ENCODE results near the gene CNNM3. TPM values are rescaled to one million over a fixed set of nuclear protein-coding genes. Genes with fewer than 3 reads are reported as not detected.

The CNNM3 gene
- 10 to 100 TPM; 15.0 to 18.8 TPM for total RNA-seq

- ATAC-seq: peak; percentile 93 to 94
- Mint-ChIP-seq H3K9me3 (no peaks in the 10 kb centered on the region), H3K27ac (peak within 1 kb of the TSS in 1 of 2 donors; percentile 60), H3K36me3 (peaks cover 6 to 11% of the 10 kb centered on the region in 2 donors)
- peak; percentile 97 to 99 for DNase-seq (ENCODE audit: low spot score in 2 of 2)
Observed at GRCh38 chr2:96816127-96816835, at the start of gene CNNM3. CNNM3 (plus strand) TSS chr2:96816268; CDS start chr2:96816278, 10 bp downstream.

- no peaks in the 10 kb centered on the region for H3K9me3 Mint-ChIP-seq
- H3K27ac Mint-ChIP-seq: no peak overlapping the region
- ATAC-seq: no peak
- H3K36me3 Mint-ChIP-seq: no peaks in the 10 kb centered on the region
- no peak for DNase-seq (ENCODE audit: low spot score in 2 of 2)
Observed at GRCh38 chr2:96767135-96767871, 48.8 kb upstream of the CNNM3 start.

GRCh38 chr2:96768083-96768561 is 47.9 kb upstream of the CNNM3 start:
- ATAC-seq: no peak
- Mint-ChIP-seq H3K27ac (no peak overlapping the region), H3K9me3 (no peaks in the 10 kb centered on the region), H3K36me3 (no peaks in the 10 kb centered on the region)
- no peak for DNase-seq (ENCODE audit: low spot score in 2 of 2)

GRCh38 chr2:96769814-96770213 is 46.3 kb upstream of the CNNM3 start:
- H3K9me3 Mint-ChIP-seq: no peaks in the 10 kb centered on the region
- DNase-seq (ENCODE audit: low spot score in 2 of 2): no peak
- ATAC-seq: no peak
- H3K36me3 Mint-ChIP-seq: no peaks in the 10 kb centered on the region
- no peak overlapping the region for H3K27ac Mint-ChIP-seq

GRCh38 chr2:96770442-96771202 is 45.4 kb upstream of the CNNM3 start:
- ATAC-seq (no peak), DNase-seq (ENCODE audit: low spot score in 2 of 2) (no peak)
- no peaks in the 10 kb centered on the region for H3K9me3 Mint-ChIP-seq
- no peaks in the 10 kb centered on the region for H3K36me3 Mint-ChIP-seq
- no peak overlapping the region for H3K27ac Mint-ChIP-seq

GRCh38 chr2:96771796-96772618 is 44.1 kb upstream of the CNNM3 start:
- DNase-seq (ENCODE audit: low spot score in 2 of 2) (no peak), ATAC-seq (no peak)
- Mint-ChIP-seq H3K9me3 (no peaks in the 10 kb centered on the region), H3K36me3 (no peaks in the 10 kb centered on the region), H3K27ac (peak overlapping the region in 1 of 2 donors; percentile 52)

GRCh38 chr2:96772903-96773671 is 43.0 kb upstream of the CNNM3 start:
- Mint-ChIP-seq H3K36me3 (no peaks in the 10 kb centered on the region), H3K9me3 (no peaks in the 10 kb centered on the region), H3K27ac (peak overlapping the region; percentile 14 to 75)
- peak; percentile 33 to 64 for ATAC-seq
- no peak for DNase-seq (ENCODE audit: low spot score in 2 of 2)

- H3K9me3 Mint-ChIP-seq: no peaks in the 10 kb centered on the region
- peak in 1 of 2 donors; percentile 28 for DNase-seq (ENCODE audit: low spot score in 2 of 2)
- ATAC-seq: peak; percentile 60 to 82
- H3K36me3 Mint-ChIP-seq: no peaks in the 10 kb centered on the region
- H3K27ac Mint-ChIP-seq: peak overlapping the region; percentile 60 to 75
Observed at GRCh38 chr2:96773922-96774321, 42.1 kb upstream of the CNNM3 start.

- Mint-ChIP-seq H3K36me3 (no peaks in the 10 kb centered on the region), H3K9me3 (no peaks in the 10 kb centered on the region), H3K27ac (no peak overlapping the region)
- no peak for ATAC-seq
- DNase-seq (ENCODE audit: low spot score in 2 of 2): no peak
Observed at GRCh38 chr2:96775160-96775559, 40.9 kb upstream of the CNNM3 start.

- Mint-ChIP-seq H3K9me3 (no peaks in the 10 kb centered on the region), H3K36me3 (no peaks in the 10 kb centered on the region), H3K27ac (no peak overlapping the region)
- DNase-seq (ENCODE audit: low spot score in 2 of 2) (no peak), ATAC-seq (no peak)
Observed at GRCh38 chr2:96783388-96783787, 32.7 kb upstream of the CNNM3 start.

GRCh38 chr2:96787411-96787810 is 28.7 kb upstream of the CNNM3 start:
- H3K9me3 Mint-ChIP-seq: no peaks in the 10 kb centered on the region
- no peak for DNase-seq (ENCODE audit: low spot score in 2 of 2)
- H3K27ac Mint-ChIP-seq: no peak overlapping the region
- no peak for ATAC-seq
- H3K36me3 Mint-ChIP-seq: no peaks in the 10 kb centered on the region

- DNase-seq (ENCODE audit: low spot score in 2 of 2): no peak
- Mint-ChIP-seq H3K27ac (no peak overlapping the region), H3K36me3 (no peaks in the 10 kb centered on the region), H3K9me3 (no peaks in the 10 kb centered on the region)
- ATAC-seq: no peak
Observed at GRCh38 chr2:96788442-96789244, 27.4 kb upstream of the CNNM3 start.

GRCh38 chr2:96789245-96789617 is 26.8 kb upstream of the CNNM3 start:
- no peaks in the 10 kb centered on the region for H3K36me3 Mint-ChIP-seq
- DNase-seq (ENCODE audit: low spot score in 2 of 2) (no peak), ATAC-seq (no peak)
- H3K9me3 Mint-ChIP-seq: no peaks in the 10 kb centered on the region
- no peak overlapping the region for H3K27ac Mint-ChIP-seq

GRCh38 chr2:96792772-96793749 is 23.0 kb upstream of the CNNM3 start:
- ATAC-seq (no peak), DNase-seq (ENCODE audit: low spot score in 2 of 2) (no peak)
- Mint-ChIP-seq H3K36me3 (no peaks in the 10 kb centered on the region), H3K27ac (peak overlapping the region in 1 of 2 donors; percentile 10), H3K9me3 (no peaks in the 10 kb centered on the region)

Measured in activated naive CD4-positive, alpha-beta T cell treated with anti-CD3 and anti-CD28 coated beads, Interleukin-2, amount 50 U/mL, for 72 hours (primary cell).